MCF 10A (cell line): ENCODE data around the gene HSPBP1. TPM values are rescaled to one million over a fixed set of nuclear protein-coding genes. Genes with fewer than 3 reads are reported as not detected.
"Not testable (repeated sequence)": the region's sequence is repeated elsewhere in the genome, so short reads cannot be mapped to it uniquely, and the experiment has no call there.

ENCODE experiments used
- BruUV-seq: library from RNA; stranded (reverse); fragments of 400-500 nt; replicated peaks from 2 replicates; lab custom pipeline; 2021; lab: Mats Ljungman, UMichigan
- CTCF ChIA-PET: fragments of 300-600 bp; sonication (Branson Sonifier 250); formaldehyde crosslinking; extraction: SDS; loops from one replicate; lab custom pipeline; 2021; ENCODE audit warnings: antibody characterized with exemption, inconsistent platforms; lab: Yijun Ruan, JAX
- POLR2A ChIA-PET: fragments of 300-600, 350-650 bp; sonication (Branson Sonifier 250); formaldehyde crosslinking; extraction: SDS; loops from one replicate; lab custom pipeline; 2020; ENCODE audit warnings: antibody characterized with exemption, inconsistent platforms; lab: Yijun Ruan, JAX
- DNase-seq: peaks from one replicate; pipeline ENCODE4 v3.0.0-alpha.2; 2018; ENCODE audit not compliant: unreplicated experiment
- H3K27ac Mint-ChIP-seq: one replicate; pipeline ENCODE4 v1.8.0; 2022; ENCODE audit warnings: mild to moderate bottlenecking, low read depth, mixed read lengths; ENCODE audit not compliant: unreplicated experiment
- H3K27me3 Mint-ChIP-seq: one replicate; pipeline ENCODE4 v1.8.0; 2022; ENCODE audit warnings: mixed read lengths; ENCODE audit not compliant: insufficient read depth, unreplicated experiment
- H3K36me3 Mint-ChIP-seq: one replicate; pipeline ENCODE4 v1.8.0; 2022; ENCODE audit warnings: mild to moderate bottlenecking, moderate library complexity, mixed read lengths; ENCODE audit not compliant: insufficient read depth, unreplicated experiment
- H3K4me1 Mint-ChIP-seq: one replicate; pipeline ENCODE4 v1.8.0; 2022; ENCODE audit warnings: mixed read lengths; ENCODE audit not compliant: insufficient read depth, unreplicated experiment
- H3K4me3 Mint-ChIP-seq: one replicate; pipeline ENCODE4 v1.8.0; 2022; ENCODE audit warnings: mild to moderate bottlenecking, moderate library complexity, mixed read lengths; ENCODE audit not compliant: unreplicated experiment
- H3K9me3 Mint-ChIP-seq: one replicate; pipeline ENCODE4 v1.8.0; 2022; ENCODE audit warnings: mixed read lengths; ENCODE audit not compliant: unreplicated experiment
- intact Hi-C: fragments of 100-400 bp; cut with micrococcal nuclease; formaldehyde crosslinking; loops from 2 replicates; pipeline ENCODE4 v1.14.1; 2022
- total RNA-seq: library from RNA; stranded (reverse); gene quantifications from 2 replicates; pipeline ENCODE4 v1.2.3, GENCODE V29; 2022
- TF ChIP-seq, protein P1 (sequence below): fragments of 200-600 bp; IDR thresholded peaks from one replicate; pipeline ENCODE4 v1.8.0; 2022; ENCODE audit warnings: antibody characterized with exemption, mild to moderate bottlenecking; ENCODE audit not compliant: unreplicated experiment

HSPBP1 gene
- total RNA-seq, 1 experiment from 2014 or later = 53.1 TPM

DNA sequence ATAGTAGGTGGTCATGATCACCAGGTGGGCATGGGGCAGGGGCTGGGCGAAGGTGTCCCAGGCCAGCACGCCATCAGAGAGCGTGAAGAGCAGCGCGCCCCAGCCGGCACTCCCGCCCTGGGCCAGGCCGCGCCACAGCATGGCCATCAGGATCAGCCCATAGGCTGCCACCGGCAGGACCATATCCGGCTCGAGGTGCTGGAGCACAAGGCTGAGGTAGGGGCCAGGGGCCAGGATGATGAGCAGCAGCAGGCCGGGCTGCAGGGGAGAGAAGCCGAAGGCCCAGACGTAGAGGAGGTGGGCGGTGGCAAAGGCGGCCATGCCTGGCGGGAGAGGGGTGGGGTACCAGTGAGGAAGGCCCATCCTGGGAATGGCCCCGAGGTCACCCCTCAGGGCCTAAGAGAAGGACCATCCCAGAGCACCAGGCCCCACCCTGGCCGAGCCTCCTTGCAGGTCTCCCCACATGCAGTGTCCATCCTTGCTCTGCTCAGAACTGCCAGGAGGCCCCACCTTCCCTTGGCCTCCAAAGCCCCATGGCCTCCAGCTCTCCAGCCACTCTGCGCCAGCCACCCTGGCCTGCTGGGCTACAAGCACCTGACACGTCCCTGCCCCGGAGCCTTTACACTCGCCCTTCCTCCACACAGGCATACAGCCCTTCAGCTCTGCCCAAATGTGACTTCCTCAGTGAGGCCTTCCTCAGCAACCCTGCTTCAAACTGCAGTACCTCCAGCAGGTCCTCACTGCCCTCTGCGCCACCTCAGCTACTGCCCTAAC lies 52.5 kb downstream of the HSPBP1 start:
- no peak for DNase-seq
- ChIA-PET CTCF (interaction anchor here (1.0 kb wide), 1 partner anchor 28 kb away, joined by 3 read pairs; no protein-coding TSS in a partner anchor), POLR2A (interaction anchor here (0.6 to 1.1 kb wide), 3 partner anchors 10 to 32 kb away, joined by 3 read pairs; no protein-coding TSS in a partner anchor)
- H3K4me3 Mint-ChIP-seq = no peak overlapping the region
- BruUV-seq = no TSS peak
- no peaks in the 10 kb centered on the region for H3K4me1 Mint-ChIP-seq
- intact Hi-C loops = no loop called here
- peaks cover 38% of the 10 kb centered on the region for H3K36me3 Mint-ChIP-seq
- H3K27ac Mint-ChIP-seq = no peak overlapping the region
- H3K27me3 Mint-ChIP-seq = no peaks in the 10 kb centered on the region
- no peaks in the 10 kb centered on the region for H3K9me3 Mint-ChIP-seq
- TF ChIP-seq, protein P1, sequence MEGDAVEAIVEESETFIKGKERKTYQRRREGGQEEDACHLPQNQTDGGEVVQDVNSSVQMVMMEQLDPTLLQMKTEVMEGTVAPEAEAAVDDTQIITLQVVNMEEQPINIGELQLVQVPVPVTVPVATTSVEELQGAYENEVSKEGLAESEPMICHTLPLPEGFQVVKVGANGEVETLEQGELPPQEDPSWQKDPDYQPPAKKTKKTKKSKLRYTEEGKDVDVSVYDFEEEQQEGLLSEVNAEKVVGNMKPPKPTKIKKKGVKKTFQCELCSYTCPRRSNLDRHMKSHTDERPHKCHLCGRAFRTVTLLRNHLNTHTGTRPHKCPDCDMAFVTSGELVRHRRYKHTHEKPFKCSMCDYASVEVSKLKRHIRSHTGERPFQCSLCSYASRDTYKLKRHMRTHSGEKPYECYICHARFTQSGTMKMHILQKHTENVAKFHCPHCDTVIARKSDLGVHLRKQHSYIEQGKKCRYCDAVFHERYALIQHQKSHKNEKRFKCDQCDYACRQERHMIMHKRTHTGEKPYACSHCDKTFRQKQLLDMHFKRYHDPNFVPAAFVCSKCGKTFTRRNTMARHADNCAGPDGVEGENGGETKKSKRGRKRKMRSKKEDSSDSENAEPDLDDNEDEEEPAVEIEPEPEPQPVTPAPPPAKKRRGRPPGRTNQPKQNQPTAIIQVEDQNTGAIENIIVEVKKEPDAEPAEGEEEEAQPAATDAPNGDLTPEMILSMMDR = no peak

DNA sequence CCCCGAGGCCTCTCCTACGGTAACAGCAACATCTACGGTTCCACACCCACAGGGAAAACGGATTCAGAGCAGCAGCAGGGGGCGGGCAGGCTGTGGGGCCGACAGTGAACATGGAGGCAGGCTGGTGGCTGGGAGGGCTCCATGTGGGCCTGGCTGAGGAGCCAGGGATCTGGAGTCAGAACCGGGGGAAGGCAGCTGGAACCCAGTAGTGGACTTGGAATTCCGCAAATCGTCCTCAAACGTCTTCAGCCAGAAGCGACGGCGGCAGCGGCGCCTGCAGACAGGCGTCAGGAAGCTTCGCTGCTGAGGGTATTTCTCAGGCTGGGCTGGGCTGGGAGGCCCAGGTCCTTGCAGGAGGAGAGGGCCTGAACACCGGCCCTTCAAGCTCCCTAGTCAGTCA lies 53.1 kb downstream of the HSPBP1 start:
- Mint-ChIP-seq H3K4me3 (no peak overlapping the region), H3K9me3 (no peaks in the 10 kb centered on the region), H3K27me3 (no peaks in the 10 kb centered on the region), H3K36me3 (peaks cover 32% of the 10 kb centered on the region), H3K4me1 (no peaks in the 10 kb centered on the region), H3K27ac (no peak overlapping the region)
- no peak for DNase-seq
- intact Hi-C loops = no loop called here
- CTCF ChIA-PET = interaction anchor here (1.0 kb wide), 1 partner anchor 29 kb away, joined by 3 read pairs; no protein-coding TSS in a partner anchor
- POLR2A ChIA-PET = interaction anchor here (1.1 kb wide), 1 partner anchor 9 kb away, joined by 3 read pairs; no protein-coding TSS in a partner anchor
- BruUV-seq = no TSS peak
- TF ChIP-seq, protein P1 = no peak

DNA sequence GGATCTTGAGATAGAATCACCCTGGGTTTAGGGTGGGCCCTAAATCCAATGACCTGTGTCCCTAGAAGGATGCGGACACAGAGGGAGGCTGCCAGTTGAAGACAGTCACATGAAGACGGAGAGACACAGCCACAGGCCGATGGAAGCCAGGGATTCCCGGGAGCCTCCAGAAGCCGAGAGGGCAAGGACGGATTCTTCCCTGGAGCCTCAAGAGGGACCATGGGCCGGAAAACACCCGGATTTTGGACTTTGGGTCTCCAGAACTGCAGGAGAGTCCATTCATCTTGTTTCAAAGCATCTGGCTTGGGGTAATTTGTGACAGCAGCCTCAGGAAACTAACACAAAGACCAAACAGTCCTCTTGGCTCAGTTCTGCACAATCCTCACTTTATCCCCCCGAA lies 53.6 kb downstream of the HSPBP1 start:
- H3K27me3 Mint-ChIP-seq = no peaks in the 10 kb centered on the region
- TF ChIP-seq, protein P1 = no peak
- peaks cover 27% of the 10 kb centered on the region for H3K36me3 Mint-ChIP-seq

DNA sequence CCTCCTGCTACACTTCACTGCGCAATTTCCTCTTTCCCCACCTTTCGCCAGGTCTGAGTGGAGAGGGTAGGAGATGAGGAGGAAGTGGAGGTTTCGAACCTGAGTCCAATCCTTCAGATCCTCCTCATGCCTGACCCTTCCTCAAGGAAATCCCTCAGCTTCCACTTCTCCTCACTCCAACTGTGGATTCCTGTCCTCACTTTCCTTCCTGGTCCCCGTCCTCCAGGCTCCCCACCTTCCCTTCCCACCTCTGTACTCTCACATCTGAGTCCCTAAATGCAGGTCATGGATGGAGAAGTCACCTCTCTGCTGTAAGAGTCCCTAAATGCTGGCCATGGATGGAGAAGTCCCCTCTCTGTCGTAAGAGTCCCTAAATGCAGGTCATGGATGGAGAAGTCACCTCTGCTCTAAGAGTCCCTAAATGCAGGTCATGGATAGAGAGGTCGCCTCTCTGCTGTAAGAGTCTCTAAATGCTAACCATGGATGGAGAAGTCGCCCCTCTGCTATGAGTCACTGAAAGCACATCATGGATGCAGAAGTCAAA lies 54.4 kb downstream of the HSPBP1 start:
- peaks cover 26% of the 10 kb centered on the region for H3K36me3 Mint-ChIP-seq
- H3K9me3 Mint-ChIP-seq = no peaks in the 10 kb centered on the region
- H3K27me3 Mint-ChIP-seq = no peaks in the 10 kb centered on the region
- no peak overlapping the region for H3K4me3 Mint-ChIP-seq
- ChIA-PET CTCF (interaction anchor here (0.8 to 1.0 kb wide), 2 partner anchors 85 to 242 kb away, joined by 3 read pairs; no protein-coding TSS in a partner anchor), POLR2A (no interaction called here)
- intact Hi-C loops = no loop called here
- H3K4me1 Mint-ChIP-seq = no peaks in the 10 kb centered on the region
- DNase-seq = no peak
- H3K27ac Mint-ChIP-seq = no peak overlapping the region
- no TSS peak for BruUV-seq
- TF ChIP-seq, protein P1 = no peak

More for the DNA sequence above, 53.6 kb downstream of the HSPBP1 start:
- H3K9me3 Mint-ChIP-seq = no peaks in the 10 kb centered on the region
- BruUV-seq = no TSS peak
- no peaks in the 10 kb centered on the region for H3K4me1 Mint-ChIP-seq
- H3K4me3 Mint-ChIP-seq = no peak overlapping the region
- CTCF ChIA-PET = interaction anchor here (0.8 kb wide), 1 partner anchor 85 kb away, joined by 3 read pairs; no protein-coding TSS in a partner anchor
- H3K27ac Mint-ChIP-seq = no peak overlapping the region
- intact Hi-C loops = no loop called here
- POLR2A ChIA-PET = no interaction called here
- no peak for DNase-seq

DNA sequence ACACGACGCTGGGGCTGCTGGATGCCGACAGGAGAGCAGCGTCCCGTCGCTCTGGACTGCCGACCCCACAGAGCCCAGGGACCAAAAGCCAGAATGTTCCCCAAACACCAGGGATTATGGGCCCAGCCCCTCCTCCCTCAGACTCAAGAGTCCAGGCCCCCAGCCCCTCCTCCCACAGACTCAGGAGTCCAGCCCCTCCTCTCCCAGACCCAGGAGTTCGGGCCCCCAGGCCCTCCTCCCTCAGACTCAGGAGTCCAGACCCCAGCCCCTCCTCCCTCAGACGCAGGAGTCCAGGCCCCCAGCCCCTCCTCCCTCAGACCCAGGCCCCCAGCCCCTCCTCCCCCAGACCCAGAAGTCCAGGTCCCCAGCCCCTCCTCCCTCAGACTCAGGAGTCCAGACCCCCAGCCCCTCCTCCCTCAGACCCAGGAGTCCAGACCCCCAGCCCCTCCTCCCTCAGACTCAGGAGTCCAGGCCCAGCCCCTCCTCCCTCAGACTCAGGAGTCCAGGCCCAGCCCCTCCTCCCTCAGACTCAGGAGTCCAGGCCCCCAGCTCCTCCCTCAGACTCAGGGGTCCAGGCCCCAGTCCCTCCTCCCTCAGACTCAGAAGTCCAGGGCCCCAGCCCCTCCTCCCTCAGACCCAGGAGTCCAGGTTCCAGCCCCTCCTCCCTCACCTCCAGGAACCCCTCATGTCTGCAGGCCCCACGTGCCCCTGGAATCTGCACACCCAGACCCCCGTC lies 55.1 kb downstream of the HSPBP1 start:
- intact Hi-C loops, H3K4me3 Mint-ChIP-seq, H3K27ac Mint-ChIP-seq, DNase-seq, POLR2A ChIA-PET, H3K9me3 Mint-ChIP-seq, BruUV-seq, H3K4me1 Mint-ChIP-seq, H3K27me3 Mint-ChIP-seq: not testable (repeated sequence)
- H3K36me3 Mint-ChIP-seq = peaks cover 26% of the 10 kb centered on the region
- CTCF ChIA-PET = interaction anchor here (1.0 kb wide), 1 partner anchor 243 kb away, joined by 3 read pairs; no protein-coding TSS in a partner anchor
